Stimulated activated CD4-positive, alpha-beta T cell treated with anti-CD3 and anti-CD28 coated beads, Interleukin-12 subunit alpha, Interleukin-12 subunit beta, amount 100 ng/mL, for 48 hours (primary cell): ENCODE measurements around the gene ARHGEF2.

ENCODE experiments used
- DNase-seq, 3 donors: peaks; one replicate each; pipeline ENCODE4 v3.0.0-alpha.2; 2020; ENCODE audit warnings: low read depth in 2 of 3, low spot score in 1 of 3

ARHGEF2 gene

DNA sequence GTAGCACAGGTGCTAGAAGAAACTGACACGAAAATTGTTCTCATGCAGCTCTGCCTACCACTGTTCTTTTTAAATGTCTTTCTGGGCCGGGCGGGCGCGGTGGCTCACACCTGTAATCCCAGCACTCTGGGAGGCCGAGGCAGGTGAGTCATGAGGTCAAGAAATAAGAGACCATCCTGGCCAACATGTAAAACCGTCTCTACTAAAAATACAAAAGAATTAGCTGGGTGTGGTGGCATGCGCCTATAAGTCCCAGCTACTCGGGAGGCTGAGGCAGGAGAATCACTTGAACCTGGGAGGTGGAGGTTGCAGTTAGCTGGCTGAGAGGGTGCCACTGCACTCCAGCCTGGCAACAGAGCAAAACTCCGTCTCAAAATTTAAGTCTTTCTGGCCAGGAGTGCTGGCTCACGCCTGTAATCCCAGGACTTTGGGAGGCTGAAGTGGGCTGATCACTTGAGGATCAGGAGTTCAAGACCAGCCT, 66.3 kb downstream of the ARHGEF2 start:
- DNase-seq: no peak

DNA sequence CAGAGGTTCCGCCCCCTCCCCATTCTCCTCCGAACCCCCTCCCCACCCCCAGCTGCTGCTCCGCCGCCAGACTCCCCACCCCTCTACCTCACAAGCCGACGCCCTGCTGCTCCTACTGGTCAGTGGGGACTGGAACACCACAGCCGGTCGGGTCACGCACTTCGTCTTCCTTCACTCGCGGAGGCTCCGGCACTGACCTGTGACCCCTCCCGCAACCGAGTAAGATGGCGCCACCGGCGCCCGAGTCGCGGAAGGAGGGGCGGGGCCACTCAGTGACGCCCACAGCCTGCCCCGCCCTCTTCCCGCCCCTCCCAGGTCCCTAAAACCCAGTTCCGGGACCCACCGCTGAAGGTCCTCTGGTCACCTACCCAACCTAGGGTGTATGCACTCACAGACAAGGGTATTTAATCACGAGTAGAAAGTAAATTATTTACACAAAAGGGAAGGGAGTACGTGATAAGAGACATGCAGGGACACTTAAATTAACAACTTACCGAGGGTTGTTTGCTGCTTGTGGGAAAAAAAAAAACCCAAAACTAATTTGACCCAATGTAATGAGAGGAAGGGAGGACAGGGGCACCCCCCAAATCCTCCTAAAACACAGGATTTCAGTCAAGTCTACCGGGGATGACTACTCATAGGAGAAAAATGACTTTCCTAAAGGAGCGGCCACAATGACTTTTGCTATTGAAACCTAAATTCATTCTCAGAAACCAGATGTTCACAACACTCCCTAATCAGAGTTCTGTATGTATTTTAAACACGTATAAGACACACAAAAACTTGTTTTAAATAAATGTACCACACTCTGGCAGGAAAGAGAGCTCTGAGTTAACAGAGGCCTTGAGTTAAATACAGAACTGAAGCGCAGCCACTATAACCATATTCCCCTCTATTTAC, 66.9 kb downstream of the ARHGEF2 start, which contains the start of gene RIT1:
TSS of gene RIT1 (minus strand) at position 194 of the 900 bp plus-strand sequence. CDS start 588 bp downstream, outside the sequence.
- peak; percentile 76 to 81 (median 80) for DNase-seq

- DNase-seq: no peak
Measured at GRCh38 chr1:155910621-155911121, 67.7 kb downstream of the ARHGEF2 start.

DNA sequence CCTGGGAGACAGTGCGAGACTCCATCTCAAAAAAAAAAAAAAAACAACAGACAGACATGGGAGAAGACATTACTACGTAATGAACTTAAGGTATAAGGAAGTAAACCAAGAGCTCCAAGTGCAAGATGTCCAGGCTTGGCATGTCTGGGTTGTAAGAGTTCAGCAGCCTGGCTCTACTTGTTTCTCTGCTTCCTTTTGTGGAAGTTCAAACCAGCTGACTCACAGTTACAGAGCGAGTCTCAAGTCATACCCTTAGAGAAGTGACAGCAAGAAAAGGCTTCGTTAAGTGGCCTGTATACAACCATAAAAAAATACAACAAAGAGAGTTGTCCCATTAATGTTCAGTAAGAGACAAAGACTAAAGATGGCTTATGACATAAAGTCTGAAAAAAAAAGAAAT, 68.5 kb downstream of the ARHGEF2 start:
- DNase-seq: no peak

GRCh38 chr1:155904261-155904660, 74.1 kb downstream of the ARHGEF2 start:
- no peak for DNase-seq

DNA sequence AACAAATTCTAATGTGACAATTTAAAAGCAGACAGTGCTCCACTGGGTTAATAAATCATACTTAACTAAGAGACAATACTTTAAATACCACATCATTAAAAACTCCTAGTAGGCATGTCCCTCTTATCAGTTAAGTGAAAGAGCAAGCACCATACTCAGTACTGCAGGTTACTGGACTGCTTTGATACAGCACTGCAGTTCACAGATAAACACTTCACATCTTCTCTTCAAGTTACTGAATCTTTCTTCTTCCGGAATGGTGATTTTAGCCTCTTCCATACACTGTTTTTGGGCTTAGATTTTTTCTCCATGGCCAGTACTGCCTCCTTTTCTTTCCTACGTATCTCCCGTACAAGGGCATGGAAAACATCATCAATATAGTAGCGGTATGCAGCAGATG, 78.2 kb downstream of the ARHGEF2 start:
- DNase-seq: no peak

- no peak for DNase-seq
Measured at GRCh38 chr1:155899683-155900082, 78.7 kb downstream of the ARHGEF2 start.

- no peak for DNase-seq
Measured at GRCh38 chr1:155898888-155899287, 79.5 kb downstream of the ARHGEF2 start.

DNA sequence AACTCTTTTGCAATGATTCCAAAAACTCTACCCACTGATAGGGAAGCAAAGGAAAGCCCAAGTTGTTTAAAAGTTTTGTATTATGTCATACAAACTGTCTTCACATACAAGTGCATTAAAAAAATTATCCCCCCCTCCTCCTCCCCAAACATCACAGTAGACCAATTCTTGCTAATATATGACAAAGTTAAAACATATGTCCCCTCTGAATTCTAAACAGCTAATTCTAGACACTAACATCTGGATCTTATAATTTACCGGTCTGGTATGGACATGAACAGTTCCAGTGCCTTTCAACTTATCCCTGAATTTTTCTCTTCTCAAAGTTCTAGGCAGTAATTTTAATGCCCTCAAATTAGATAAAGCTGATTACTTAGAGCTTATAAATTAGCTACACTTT, 80.6 kb downstream of the ARHGEF2 start:
- no peak for DNase-seq
